Astrocyte (in vitro differentiated cells and primary cell): Measurements from ENCODE around the gene AGPAT3. TPM values are rescaled to one million over a fixed set of nuclear protein-coding genes. Genes with fewer than 3 reads are reported as not detected.

Experiments used
- DNase-seq: peaks from one replicate; pipeline ENCODE4 v3.0.0-alpha.2; 2010; ENCODE audit warnings: low read depth
- FAIRE-seq: peaks from 2 replicates; lab custom pipeline; 2011; peaks lifted over from hg19 to GRCh38; lab: Jason Lieb, UNC
- H2AFZ ChIP-seq: 2 replicates; pipeline ENCODE4 v1.6.0; 2012; ENCODE audit warnings: low read depth, low read length, inconsistent platforms
- H3K27ac ChIP-seq: 2 replicates; pipeline ENCODE4 v1.5.1; 2011; ENCODE audit warnings: low read depth, low read length, inconsistent platforms
- H3K27me3 ChIP-seq: 2 replicates; pipeline ENCODE4 v1.6.0; 2011; ENCODE audit warnings: low read length, inconsistent platforms; ENCODE audit not compliant: insufficient read depth
- H3K36me3 ChIP-seq: 2 replicates; pipeline ENCODE4 v1.5.1; 2011; ENCODE audit warnings: low read length, inconsistent platforms; ENCODE audit not compliant: insufficient read depth
- H3K4me1 ChIP-seq: 2 replicates; pipeline ENCODE4 v1.5.1; 2011; ENCODE audit warnings: low read length, inconsistent platforms; ENCODE audit not compliant: insufficient read depth
- H3K4me2 ChIP-seq: 2 replicates; pipeline ENCODE4 v1.6.0; 2012; ENCODE audit warnings: low read length, inconsistent platforms
- H3K4me3 ChIP-seq: 2 replicates; pipeline ENCODE4 v1.5.1; 2011; ENCODE audit warnings: low read depth, mild to moderate bottlenecking, low read length, inconsistent platforms; ENCODE audit not compliant: insufficient read depth
- H3K79me2 ChIP-seq: 2 replicates; pipeline ENCODE4 v1.6.0; 2012; ENCODE audit warnings: mild to moderate bottlenecking, low read length, inconsistent platforms; ENCODE audit not compliant: insufficient read depth
- H3K9ac ChIP-seq: 2 replicates; pipeline ENCODE4 v1.6.0; 2012; ENCODE audit warnings: mild to moderate bottlenecking, low read length, inconsistent platforms
- H3K9me3 ChIP-seq: 2 replicates; pipeline ENCODE4 v1.5.1; 2012; ENCODE audit warnings: low read depth, mild to moderate bottlenecking, low read length, inconsistent platforms; ENCODE audit not compliant: insufficient read depth
- H4K20me1 ChIP-seq: 2 replicates; pipeline ENCODE4 v1.6.0; 2012; ENCODE audit warnings: low read length, inconsistent platforms; ENCODE audit not compliant: insufficient read depth
- H3K27ac Mint-ChIP-seq: one replicate; pipeline ENCODE4 v1.8.0; 2021; ENCODE audit warnings: mild to moderate bottlenecking, mixed read lengths; ENCODE audit not compliant: unreplicated experiment
- H3K27me3 Mint-ChIP-seq: one replicate; pipeline ENCODE4 v1.8.0; 2021; ENCODE audit warnings: low read depth, mixed read lengths; ENCODE audit not compliant: unreplicated experiment
- H3K36me3 Mint-ChIP-seq: one replicate; pipeline ENCODE4 v1.8.0; 2021; ENCODE audit warnings: low read depth, mixed read lengths; ENCODE audit not compliant: unreplicated experiment
- H3K4me1 Mint-ChIP-seq: one replicate; pipeline ENCODE4 v1.8.0; 2021; ENCODE audit warnings: low read depth, mixed read lengths; ENCODE audit not compliant: unreplicated experiment
- H3K4me3 Mint-ChIP-seq: one replicate; pipeline ENCODE4 v1.8.0; 2021; ENCODE audit warnings: mild to moderate bottlenecking, moderate library complexity, mixed read lengths; ENCODE audit not compliant: unreplicated experiment
- H3K9me3 Mint-ChIP-seq: one replicate; pipeline ENCODE4 v1.8.0; 2021; ENCODE audit warnings: mild to moderate bottlenecking, mixed read lengths; ENCODE audit not compliant: unreplicated experiment
- CTCF ChIP-seq: IDR thresholded peaks from 2 replicates; pipeline ENCODE4 v1.5.1; 2011; ENCODE audit warnings: low read depth, mild to moderate bottlenecking, inconsistent platforms, low read length, moderate library complexity; ENCODE audit not compliant: insufficient read depth
- EZH2 ChIP-seq: IDR thresholded peaks from 2 replicates; pipeline ENCODE4 v1.6.1; 2012; ENCODE audit warnings: mild to moderate bottlenecking, low read length, inconsistent platforms; ENCODE audit not compliant: insufficient read depth
- total RNA-seq: library from RNA; stranded (reverse); gene quantifications from 2 replicates; pipeline ENCODE4 v1.2.1, GENCODE V29; 2021

AGPAT3 gene
- total RNA-seq, 1 donor from 2014 or later: 34.7 TPM

- H3K27ac Mint-ChIP-seq: no peak overlapping the region
- Histone ChIP-seq H3K36me3 (no peaks in the 10 kb centered on the region), H3K27ac (no peak overlapping the region), H3K4me3 (no peak overlapping the region), H3K4me1 (no peaks in the 10 kb centered on the region), H3K9me3 (no peaks in the 10 kb centered on the region), H3K4me2 (no peak overlapping the region), H2AFZ (no peak overlapping the region), H3K9ac (no peak overlapping the region), H4K20me1 (no peaks in the 10 kb centered on the region), H3K79me2 (no peaks in the 10 kb centered on the region), H3K27me3 (peaks cover 3% of the 10 kb centered on the region)
- H3K27me3 Mint-ChIP-seq: peaks cover 10% of the 10 kb centered on the region
- no peaks in the 10 kb centered on the region for H3K36me3 Mint-ChIP-seq
- no peak overlapping the region for H3K4me3 Mint-ChIP-seq
- FAIRE-seq (no peak), DNase-seq (no peak)
- TF ChIP-seq EZH2 (no peak), CTCF (no peak)
- H3K9me3 Mint-ChIP-seq: peaks cover 11% of the 10 kb centered on the region
- no peaks in the 10 kb centered on the region for H3K4me1 Mint-ChIP-seq
These were observed 18.6 kb upstream of the AGPAT3 start for GRCh38 chr21:43846430-43846829.

DNA sequence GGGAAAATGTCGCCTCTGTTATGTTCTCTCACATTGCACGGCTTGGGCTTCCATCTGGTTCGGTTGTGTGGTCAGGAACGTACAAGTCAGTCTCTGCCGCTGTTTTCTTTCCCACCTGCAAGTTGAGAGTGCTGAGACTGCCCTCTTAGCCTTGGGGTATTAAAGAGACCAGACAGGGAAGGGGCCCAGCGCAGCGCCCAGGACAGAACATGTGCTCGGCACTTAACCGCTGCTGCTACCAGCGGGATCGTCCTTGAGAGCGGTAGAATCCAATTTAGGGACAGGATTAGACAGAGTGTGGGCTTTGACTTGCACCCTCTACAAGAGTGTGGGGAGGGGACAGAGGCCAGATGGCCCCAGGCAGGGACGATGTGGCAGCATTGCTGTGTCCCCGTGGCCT, 17.7 kb upstream of the AGPAT3 start:
- Histone ChIP-seq H3K27ac (no peak overlapping the region), H3K79me2 (no peaks in the 10 kb centered on the region), H3K27me3 (peaks cover 3% of the 10 kb centered on the region), H3K36me3 (no peaks in the 10 kb centered on the region), H3K9ac (no peak overlapping the region), H3K9me3 (no peaks in the 10 kb centered on the region), H3K4me3 (no peak overlapping the region), H3K4me2 (no peak overlapping the region), H3K4me1 (no peaks in the 10 kb centered on the region), H2AFZ (no peak overlapping the region), H4K20me1 (no peaks in the 10 kb centered on the region)
- H3K36me3 Mint-ChIP-seq: no peaks in the 10 kb centered on the region
- FAIRE-seq: no peak
- no peak overlapping the region for H3K4me3 Mint-ChIP-seq
- no peak overlapping the region for H3K27ac Mint-ChIP-seq
- peaks cover 11% of the 10 kb centered on the region for H3K9me3 Mint-ChIP-seq
- TF ChIP-seq CTCF (no peak), EZH2 (no peak)
- DNase-seq: no peak
- peaks cover 10% of the 10 kb centered on the region for H3K27me3 Mint-ChIP-seq
- no peaks in the 10 kb centered on the region for H3K4me1 Mint-ChIP-seq

- FAIRE-seq (no peak), DNase-seq (no peak)
- Mint-ChIP-seq H3K4me3 (no peak overlapping the region), H3K4me1 (no peaks in the 10 kb centered on the region), H3K36me3 (no peaks in the 10 kb centered on the region), H3K9me3 (peaks cover 14% of the 10 kb centered on the region), H3K27me3 (peaks cover 16% of the 10 kb centered on the region), H3K27ac (no peak overlapping the region)
- Histone ChIP-seq H3K9me3 (no peaks in the 10 kb centered on the region), H4K20me1 (no peaks in the 10 kb centered on the region), H3K4me1 (no peaks in the 10 kb centered on the region), H3K9ac (no peak overlapping the region), H3K27ac (no peak overlapping the region), H2AFZ (no peak overlapping the region), H3K79me2 (no peaks in the 10 kb centered on the region), H3K4me3 (no peak overlapping the region), H3K27me3 (peaks cover 3% of the 10 kb centered on the region), H3K36me3 (no peaks in the 10 kb centered on the region), H3K4me2 (no peak overlapping the region)
- TF ChIP-seq EZH2: no peak
These were observed 16.3 kb upstream of the AGPAT3 start for GRCh38 chr21:43848771-43849170.
